Trophoblast cell (in vitro differentiated cells and primary cell): ENCODE results near the gene C1orf35.

Experiments used
- DNase-seq, 2 donors: peaks; one replicate each; pipeline ENCODE4 v3.0.0-alpha.2; 2016
- H2AFZ ChIP-seq: 2 replicates; pipeline ENCODE4 v1.6.1; 2013; ENCODE audit warnings: low read length, moderate library complexity, mild to moderate bottlenecking; ENCODE audit not compliant: insufficient read depth, poor library complexity
- H2AK5ac ChIP-seq: 2 replicates; pipeline ENCODE4 v1.6.1; 2013; ENCODE audit warnings: mild to moderate bottlenecking, low read length
- H2BK120ac ChIP-seq: 2 replicates; pipeline ENCODE4 v1.6.1; 2013; ENCODE audit warnings: low read length, mild to moderate bottlenecking, moderate library complexity; ENCODE audit not compliant: insufficient read depth, poor library complexity
- H2BK12ac ChIP-seq: 2 replicates; pipeline ENCODE4 v1.6.1; 2013; ENCODE audit warnings: mild to moderate bottlenecking, low read length, moderate library complexity
- H2BK5ac ChIP-seq: 2 replicates; pipeline ENCODE4 v1.6.1; 2013; ENCODE audit warnings: low read length, low read depth, moderate library complexity, mild to moderate bottlenecking; ENCODE audit not compliant: poor library complexity
- H3K14ac ChIP-seq: 2 replicates; pipeline ENCODE4 v1.6.1; 2013; ENCODE audit warnings: mild to moderate bottlenecking, low read length
- H3K18ac ChIP-seq: 2 replicates; pipeline ENCODE4 v1.6.1; 2013; ENCODE audit warnings: mild to moderate bottlenecking, low read length
- H3K23ac ChIP-seq: 2 replicates; pipeline ENCODE4 v1.6.1; 2013; ENCODE audit warnings: low read length
- H3K27ac ChIP-seq: 2 replicates; pipeline ENCODE4 v1.5.1; 2013; ENCODE audit warnings: low read depth, mild to moderate bottlenecking, inconsistent platforms, low read length, moderate library complexity
- H3K27me3 ChIP-seq: 2 replicates; pipeline ENCODE4 v1.6.1; 2013; ENCODE audit warnings: inconsistent platforms, mild to moderate bottlenecking, low read length, moderate library complexity; ENCODE audit not compliant: insufficient read depth
- H3K36me3 ChIP-seq, 2 experiments: 1 replicate in 1 of 2; 2 replicates in 1 of 2; pipeline ENCODE4 v1.6.1; 2013; ENCODE audit warnings: low read length in 2 of 2, mild to moderate bottlenecking in 2 of 2, moderate library complexity in 1 of 2; ENCODE audit not compliant: insufficient read depth in 2 of 2, control insufficient read depth in 1 of 2
- H3K4ac ChIP-seq: 2 replicates; pipeline ENCODE4 v1.6.1; 2013; ENCODE audit warnings: low read depth, mild to moderate bottlenecking, low read length, moderate library complexity
- H3K4me1 ChIP-seq, 2 experiments: 1 replicate in 1 of 2; 2 replicates in 1 of 2; pipeline ENCODE4 v1.6.1; 2013; ENCODE audit warnings: low read length in 2 of 2, mild to moderate bottlenecking in 2 of 2, moderate library complexity in 1 of 2; ENCODE audit not compliant: insufficient read depth in 2 of 2, control insufficient read depth in 1 of 2
- H3K4me2 ChIP-seq: 2 replicates; pipeline ENCODE4 v1.6.1; 2013; ENCODE audit warnings: inconsistent platforms, mild to moderate bottlenecking, low read length, moderate library complexity
- H3K4me3 ChIP-seq: 2 replicates; pipeline ENCODE4 v1.5.1; 2013; ENCODE audit warnings: mild to moderate bottlenecking, low read depth, low read length, inconsistent platforms
- H3K79me1 ChIP-seq: one replicate; pipeline ENCODE4 v1.6.1; 2013; ENCODE audit warnings: low read length
- H3K79me2 ChIP-seq: 2 replicates; pipeline ENCODE4 v1.6.1; 2013; ENCODE audit warnings: low read length, mild to moderate bottlenecking; ENCODE audit not compliant: control insufficient read depth, insufficient read depth, poor library complexity
- H3K9ac ChIP-seq: 2 replicates; pipeline ENCODE4 v1.6.1; 2013; ENCODE audit warnings: mild to moderate bottlenecking, low read length
- H3K9me3 ChIP-seq: 2 replicates; pipeline ENCODE4 v1.6.1; 2013; ENCODE audit warnings: low read depth, mild to moderate bottlenecking, control low read depth, inconsistent platforms, low read length; ENCODE audit not compliant: insufficient read depth
- H4K12ac ChIP-seq: 2 replicates; pipeline ENCODE4 v1.6.1; 2013; ENCODE audit warnings: low read depth, mild to moderate bottlenecking, low read length, moderate library complexity
- H4K8ac ChIP-seq: 2 replicates; pipeline ENCODE4 v1.6.1; 2013; ENCODE audit warnings: low read depth, mild to moderate bottlenecking, low read length, moderate library complexity
- H4K91ac ChIP-seq: one replicate; pipeline ENCODE4 v1.6.1; 2013; ENCODE audit warnings: low read depth, mild to moderate bottlenecking, low read length, moderate library complexity
- WGBS: extraction: QIAGEN DNeasy Blood & Tissue Kit; methylation state at CpG from one replicate; pipeline ENCODE4 v1.1.7; 2013; ENCODE audit warnings: missing lambda C conversion rate; ENCODE audit not compliant: insufficient read length, insufficient coverage; ENCODE audit errors: extremely low coverage; 5-methylcytosine and 5-hydroxymethylcytosine counted together

Gene C1orf35

DNA sequence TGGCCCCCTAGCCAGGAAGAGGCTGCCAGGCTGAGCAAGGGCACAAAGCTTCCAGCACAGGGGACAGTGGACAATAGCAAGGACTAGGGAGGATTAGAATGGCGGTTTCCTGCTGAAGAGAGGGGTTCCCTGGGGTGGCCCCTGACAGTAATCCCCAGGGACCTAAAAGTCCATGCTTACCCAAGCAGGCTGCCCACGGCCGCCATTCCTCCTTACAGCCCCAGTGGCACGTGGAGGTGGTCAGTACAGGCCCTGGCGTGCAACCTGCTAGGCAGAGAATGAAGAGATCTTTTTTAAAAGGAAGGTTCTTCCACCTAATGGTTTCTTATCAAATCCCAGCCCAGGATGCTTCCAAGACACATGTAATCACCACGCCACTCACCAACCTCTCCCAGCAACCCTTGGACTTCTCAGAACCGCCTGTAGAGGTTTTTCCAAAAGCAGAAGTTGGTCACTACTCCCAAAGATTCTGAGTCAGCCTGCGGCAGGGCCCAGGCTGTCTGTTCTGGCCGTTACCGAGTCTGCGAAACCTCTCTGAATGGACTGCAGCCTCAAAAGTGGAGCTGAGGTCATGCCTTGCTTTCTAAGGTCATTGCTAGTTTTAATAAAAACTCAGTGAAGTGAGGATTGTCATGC, 5.0 kb upstream of the C1orf35 start:
- no peak overlapping the region for H2BK5ac ChIP-seq
- H3K36me3 ChIP-seq, result peaks cover 19 to 20% of the 10 kb centered on the region in 2 experiments
- H4K12ac ChIP-seq, result no peak overlapping the region
- H3K4ac ChIP-seq, result peak overlapping the region; percentile 47
- no peak overlapping the region for H2AK5ac ChIP-seq
- H3K4me2 ChIP-seq, result peak overlapping the region; percentile 85
- peaks cover 9% of the 10 kb centered on the region for H3K79me2 ChIP-seq
- no peak overlapping the region for H3K27ac ChIP-seq
- H4K91ac ChIP-seq, result no peak overlapping the region
- H2BK120ac ChIP-seq, result no peak overlapping the region
- H3K4me3 ChIP-seq, result no peak overlapping the region
- DNase-seq, result no peak
- no CpG with 5 or more reads among the region's 11 CpGs for WGBS
- H2AFZ ChIP-seq, result no peak overlapping the region
- H3K23ac ChIP-seq, result no peak overlapping the region
- H3K4me1 ChIP-seq, result peaks cover 11 to 16% of the 10 kb centered on the region in 2 experiments
- H3K14ac ChIP-seq, result no peak overlapping the region
- H3K9ac ChIP-seq, result no peak overlapping the region
- H3K79me1 ChIP-seq, result peaks cover 14% of the 10 kb centered on the region
- H2BK12ac ChIP-seq, result no peak overlapping the region
- no peaks in the 10 kb centered on the region for H3K27me3 ChIP-seq
- peak overlapping the region; percentile 90 for H4K8ac ChIP-seq
- no peaks in the 10 kb centered on the region for H3K9me3 ChIP-seq
- H3K18ac ChIP-seq, result no peak overlapping the region

DNA sequence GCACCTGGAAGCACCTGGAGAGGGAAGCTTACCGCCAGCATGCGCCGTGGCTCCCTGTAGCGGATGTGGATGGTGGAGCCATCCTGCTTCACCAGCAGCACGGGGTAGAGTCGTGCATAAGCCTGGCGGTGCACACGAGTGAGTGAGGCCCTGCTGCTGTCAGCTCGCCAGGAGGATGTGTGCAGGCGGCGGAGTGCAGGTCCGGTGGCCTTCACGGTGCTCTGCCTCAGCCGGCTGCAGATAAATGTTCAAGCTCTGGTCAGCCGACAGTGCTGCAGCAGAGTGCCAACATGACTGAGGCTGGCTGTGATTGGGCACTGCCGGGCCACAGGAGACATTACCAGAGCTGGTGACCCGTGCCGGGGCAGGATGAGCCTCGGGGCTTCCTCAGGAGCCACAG, 4.5 kb upstream of the C1orf35 start:
- no peak overlapping the region for H3K14ac ChIP-seq
- H4K12ac ChIP-seq, result no peak overlapping the region
- no peaks in the 10 kb centered on the region for H3K27me3 ChIP-seq
- no peak overlapping the region for H2AK5ac ChIP-seq
- peaks cover 19 to 20% of the 10 kb centered on the region in 2 experiments for H3K36me3 ChIP-seq
- no peak overlapping the region for H3K4me3 ChIP-seq
- H3K9ac ChIP-seq, result no peak overlapping the region
- no peak overlapping the region for H4K8ac ChIP-seq
- no peak overlapping the region for H3K27ac ChIP-seq
- no peak overlapping the region for H2AFZ ChIP-seq
- no peak overlapping the region for H3K4ac ChIP-seq
- H2BK120ac ChIP-seq, result no peak overlapping the region
- peaks cover 11 to 16% of the 10 kb centered on the region in 2 experiments for H3K4me1 ChIP-seq
- H2BK5ac ChIP-seq, result no peak overlapping the region
- no CpG with 5 or more reads among the region's 19 CpGs for WGBS
- H3K79me2 ChIP-seq, result peaks cover 13% of the 10 kb centered on the region
- no peak overlapping the region for H2BK12ac ChIP-seq
- H3K18ac ChIP-seq, result no peak overlapping the region
- no peak overlapping the region for H3K23ac ChIP-seq
- no peak for DNase-seq
- no peak overlapping the region for H3K4me2 ChIP-seq
- H3K9me3 ChIP-seq, result no peaks in the 10 kb centered on the region
- H4K91ac ChIP-seq, result no peak overlapping the region
- peaks cover 17% of the 10 kb centered on the region for H3K79me1 ChIP-seq

DNA sequence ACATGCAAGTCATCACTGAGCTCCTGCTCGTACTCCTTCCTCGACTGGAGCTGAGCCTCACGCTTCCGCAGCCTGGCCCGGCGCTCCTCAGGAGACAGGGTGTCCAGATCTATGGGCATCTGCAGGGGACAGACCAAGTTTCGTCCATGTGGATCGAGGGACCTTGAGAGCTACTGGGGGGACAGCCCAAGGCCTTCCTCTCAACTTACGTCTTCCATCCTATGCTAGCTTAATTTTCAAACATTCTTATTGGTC, 3.6 kb upstream of the C1orf35 start:
- Histone ChIP-seq H2BK12ac (no peak overlapping the region), H4K12ac (no peak overlapping the region), H3K23ac (no peak overlapping the region), H3K14ac (no peak overlapping the region), H3K9me3 (no peaks in the 10 kb centered on the region), H3K4me3 (no peak overlapping the region), H4K8ac (no peak overlapping the region), H2BK5ac (no peak overlapping the region), H3K9ac (no peak overlapping the region), H3K4me2 (no peak overlapping the region), H3K4me1 (peaks cover 15 to 21% of the 10 kb centered on the region in 2 experiments), H3K79me2 (peaks cover 16% of the 10 kb centered on the region), H3K4ac (no peak overlapping the region), H2AFZ (no peak overlapping the region), H3K18ac (no peak overlapping the region), H2AK5ac (no peak overlapping the region), H3K79me1 (peaks cover 22% of the 10 kb centered on the region), H3K27me3 (no peaks in the 10 kb centered on the region), H3K36me3 (peaks cover 19 to 20% of the 10 kb centered on the region in 2 experiments), H4K91ac (no peak overlapping the region), H2BK120ac (no peak overlapping the region), H3K27ac (no peak overlapping the region)
- no CpG with 5 or more reads among the region's 9 CpGs for WGBS
- DNase-seq, result no peak

DNA sequence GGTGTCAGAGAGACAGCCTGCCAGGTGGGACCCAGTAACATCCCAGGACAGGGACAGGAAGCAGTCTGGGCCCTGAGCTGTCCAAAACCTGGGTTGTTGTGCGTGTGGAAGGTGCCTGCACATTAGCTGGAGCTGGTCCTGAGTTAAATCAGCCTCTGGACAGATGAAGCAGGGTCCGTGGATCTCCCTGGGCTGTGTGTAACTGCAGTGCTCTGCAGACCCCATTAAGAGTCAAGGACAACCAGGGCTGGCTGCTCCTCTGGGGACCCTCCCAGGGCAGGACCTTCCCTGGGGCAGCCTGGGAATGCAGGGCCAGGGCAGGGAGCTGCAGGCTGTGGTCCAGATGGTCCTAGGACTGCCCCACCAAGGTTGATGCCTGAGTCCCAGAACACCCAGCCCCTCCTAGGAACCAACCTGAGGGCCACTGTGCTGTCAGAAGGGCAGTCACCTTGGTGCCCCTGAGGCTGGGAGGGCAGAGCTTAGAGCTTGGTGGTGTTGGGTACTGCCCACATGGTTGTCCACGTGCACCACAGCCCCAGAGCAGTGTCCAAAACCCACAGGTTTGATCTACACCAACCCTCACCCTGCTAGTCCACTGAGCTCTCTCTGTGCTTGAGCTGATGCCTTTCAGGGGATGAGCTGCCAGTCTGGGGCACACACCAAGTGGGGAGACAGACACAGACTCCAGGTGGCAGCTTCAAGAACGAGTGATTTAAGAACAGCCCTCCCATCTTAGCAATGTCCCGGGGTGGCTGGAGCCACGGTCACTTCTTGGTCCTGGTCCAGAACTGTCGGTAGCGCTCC, 3.1 kb upstream of the C1orf35 start:
- Histone ChIP-seq H2BK5ac (no peak overlapping the region), H4K8ac (no peak overlapping the region), H3K18ac (no peak overlapping the region), H3K14ac (no peak overlapping the region), H4K12ac (no peak overlapping the region), H3K27me3 (no peaks in the 10 kb centered on the region), H3K79me2 (peaks cover 16% of the 10 kb centered on the region), H3K4ac (no peak overlapping the region), H2BK120ac (no peak overlapping the region), H3K36me3 (peaks cover 19 to 20% of the 10 kb centered on the region in 2 experiments), H3K79me1 (peaks cover 22% of the 10 kb centered on the region), H3K27ac (no peak overlapping the region), H3K23ac (no peak overlapping the region), H3K9ac (no peak overlapping the region), H3K4me1 (peaks cover 17 to 21% of the 10 kb centered on the region in 2 experiments), H2BK12ac (no peak overlapping the region), H2AFZ (no peak overlapping the region), H4K91ac (no peak overlapping the region), H3K4me3 (no peak overlapping the region), H3K9me3 (no peaks in the 10 kb centered on the region), H3K4me2 (no peak overlapping the region), H2AK5ac (no peak overlapping the region)
- no peak for DNase-seq
- WGBS, result no CpG with 5 or more reads among the region's 8 CpGs
